Body of pancreas (tissue), 4 donors: ENCODE results near the gene ENTPD1. TPM values are rescaled to one million over a fixed set of nuclear protein-coding genes. Genes with fewer than 3 reads are reported as not detected.

ENCODE experiments used
- ATAC-seq: fragments of 150-250 bp; one replicate; pipeline ENCODE4 v1.9.1; 2016
- DNase-seq, 4 donors: peaks; one replicate each; pipeline ENCODE4 v3.0.0-alpha.2; 2019
- H3K27ac ChIP-seq, 4 donors: fragments of 200-600 bp; sonication (generic); 1 replicate in 3 of 4; 2 replicates in 1 of 4; pipeline versions ENCODE4 v1.5.1 to v1.6.1; 2016 to 2019; ENCODE audit warnings: mild to moderate bottlenecking in 1 of 4, mixed read lengths in 1 of 4, moderate library complexity in 1 of 4
- H3K27me3 ChIP-seq, 2 donors: fragments of 200-600 bp; sonication (generic); one replicate each; pipeline ENCODE4 v1.6.0; 2016; ENCODE audit warnings: mild to moderate bottlenecking in 1 of 2
- H3K36me3 ChIP-seq, 2 donors: fragments of 200-600 bp; sonication (generic); replicated peaks in 1 of 2; 2 replicates each; pipeline ENCODE4 v1.5.1; 2016; ENCODE audit warnings: low read depth in 2 of 2; ENCODE audit not compliant: insufficient read depth in 1 of 2
- H3K4me1 ChIP-seq: fragments of 200-600 bp; sonication (generic); one replicate; pipeline ENCODE4 v1.6.0; 2016
- H3K4me3 ChIP-seq, 2 donors: fragments of 200-600 bp; sonication (generic); 1 replicate in 1 of 2; 2 replicates in 1 of 2; pipeline ENCODE4 v1.5.1; 2016 to 2019
- H3K9me3 ChIP-seq, 3 donors: fragments of 200-600 bp; sonication (generic); 1 replicate in 2 of 3; 2 replicates in 1 of 3; pipeline ENCODE4 v1.5.1; 2016
- CTCF ChIP-seq, 7 experiments: fragments of 450-650 bp in 4 of 7; fragments of 200-600 bp in 3 of 7; sonication (generic) in 3 of 7; IDR thresholded peaks; one replicate each; pipeline ENCODE4 v1.5.1; 2016 to 2019; ENCODE audit warnings: antibody characterized with exemption in 7 of 7
- POLR2A ChIP-seq, 3 donors: fragments of 450-650 bp; IDR thresholded peaks; one replicate each; pipeline ENCODE4 v1.6.1; 2016; ENCODE audit warnings: antibody characterized with exemption in 3 of 3, mild to moderate bottlenecking in 2 of 3
- WGBS, 2 donors: methylation state at CpG; one replicate each; pipeline ENCODE4 v1.1.5; 2017; 5-methylcytosine and 5-hydroxymethylcytosine counted together
- intact Hi-C: fragments of 100-400 bp; cut with DNase I; formaldehyde crosslinking; loops from one replicate; pipeline ENCODE4 v1.15.1; 2023
- total RNA-seq, 2 donors: library from RNA; depleted of rRNA; stranded (reverse); fragments of >200 nt; gene quantifications; one replicate each; pipeline ENCODE4 v1.1.0, GENCODE V29; 2016

ENTPD1 gene
- total RNA-seq, 2 donors from 2014 or later: 2.1 to 3.0 TPM

GRCh38 chr10:95782318-95782717 is 26.4 kb downstream of the ENTPD1 start:
- Histone ChIP-seq H3K27ac (no peak overlapping the region), H3K9me3 (no peaks in the 10 kb centered on the region), H3K4me3 (no peak overlapping the region), H3K36me3 (no peaks in the 10 kb centered on the region), H3K4me1 (no peaks in the 10 kb centered on the region), H3K27me3 (no peaks in the 10 kb centered on the region)
- DNase-seq: no peak
- ATAC-seq: no peak
- TF ChIP-seq CTCF (IDR thresholded peaks at IDR 0.05) (no peak), POLR2A (IDR thresholded peaks at IDR 0.05) (no peak)
- 47 to 66% methylated on average over 2 of the region's 2 CpGs for WGBS, 2 donors
- intact Hi-C loops: no loop called here

- Histone ChIP-seq H3K27ac (no peak overlapping the region), H3K4me1 (no peaks in the 10 kb centered on the region), H3K27me3 (no peaks in the 10 kb centered on the region), H3K36me3 (no peaks in the 10 kb centered on the region), H3K9me3 (no peaks in the 10 kb centered on the region), H3K4me3 (no peak overlapping the region)
- ATAC-seq: no peak
- intact Hi-C loops: no loop called here
- no peak for TF ChIP-seq CTCF (IDR thresholded peaks at IDR 0.05)
- no peak for TF ChIP-seq POLR2A (IDR thresholded peaks at IDR 0.05)
- no peak for DNase-seq
- WGBS, 2 donors: 67 to 71% methylated on average over 3 of the region's 3 CpGs
Measured at GRCh38 chr10:95783741-95784140, 27.8 kb downstream of the ENTPD1 start.

- Histone ChIP-seq H3K27me3 (no peaks in the 10 kb centered on the region), H3K36me3 (no peaks in the 10 kb centered on the region), H3K9me3 (no peaks in the 10 kb centered on the region), H3K4me3 (no peak overlapping the region), H3K27ac (no peak overlapping the region), H3K4me1 (no peaks in the 10 kb centered on the region)
- TF ChIP-seq CTCF (IDR thresholded peaks at IDR 0.05) (no peak), POLR2A (IDR thresholded peaks at IDR 0.05) (no peak)
- DNase-seq: no peak
- no peak for ATAC-seq
- WGBS, 2 donors: 86 to 94% methylated on average over 3 of the region's 3 CpGs
- intact Hi-C loops: no loop called here
Measured at GRCh38 chr10:95784279-95784913, 28.4 kb downstream of the ENTPD1 start.

- H3K36me3 ChIP-seq: no peaks in the 10 kb centered on the region
- TF ChIP-seq POLR2A (IDR thresholded peaks at IDR 0.05): no peak
- no peak for TF ChIP-seq CTCF (IDR thresholded peaks at IDR 0.05)
- H3K27ac ChIP-seq: no peak overlapping the region
- no peak overlapping the region for H3K4me3 ChIP-seq
- 79 to 88% methylated on average over 1 of the region's 1 CpG for WGBS, 2 donors
- no peaks in the 10 kb centered on the region for H3K4me1 ChIP-seq
- ATAC-seq (no peak), DNase-seq (no peak)
- H3K9me3 ChIP-seq: no peaks in the 10 kb centered on the region
- intact Hi-C loops: no loop called here
- H3K27me3 ChIP-seq: no peaks in the 10 kb centered on the region
Measured at GRCh38 chr10:95785317-95785716, 29.4 kb downstream of the ENTPD1 start.
